ENCODE data around the gene CPN2.

The CPN2 gene, protein sequence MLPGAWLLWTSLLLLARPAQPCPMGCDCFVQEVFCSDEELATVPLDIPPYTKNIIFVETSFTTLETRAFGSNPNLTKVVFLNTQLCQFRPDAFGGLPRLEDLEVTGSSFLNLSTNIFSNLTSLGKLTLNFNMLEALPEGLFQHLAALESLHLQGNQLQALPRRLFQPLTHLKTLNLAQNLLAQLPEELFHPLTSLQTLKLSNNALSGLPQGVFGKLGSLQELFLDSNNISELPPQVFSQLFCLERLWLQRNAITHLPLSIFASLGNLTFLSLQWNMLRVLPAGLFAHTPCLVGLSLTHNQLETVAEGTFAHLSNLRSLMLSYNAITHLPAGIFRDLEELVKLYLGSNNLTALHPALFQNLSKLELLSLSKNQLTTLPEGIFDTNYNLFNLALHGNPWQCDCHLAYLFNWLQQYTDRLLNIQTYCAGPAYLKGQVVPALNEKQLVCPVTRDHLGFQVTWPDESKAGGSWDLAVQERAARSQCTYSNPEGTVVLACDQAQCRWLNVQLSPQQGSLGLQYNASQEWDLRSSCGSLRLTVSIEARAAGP

GRCh38 chr3:194351080-194351672 lies at the start of gene CPN2:
CPN2 (minus strand) TSS chr3:194351328; CDS start chr3:194342702, 8,626 bp downstream.
- DNase-seq = no peak

GRCh38 chr3:194399874-194400411 lies 48.8 kb upstream of the CPN2 start:
- DNase-seq = no peak

DNA sequence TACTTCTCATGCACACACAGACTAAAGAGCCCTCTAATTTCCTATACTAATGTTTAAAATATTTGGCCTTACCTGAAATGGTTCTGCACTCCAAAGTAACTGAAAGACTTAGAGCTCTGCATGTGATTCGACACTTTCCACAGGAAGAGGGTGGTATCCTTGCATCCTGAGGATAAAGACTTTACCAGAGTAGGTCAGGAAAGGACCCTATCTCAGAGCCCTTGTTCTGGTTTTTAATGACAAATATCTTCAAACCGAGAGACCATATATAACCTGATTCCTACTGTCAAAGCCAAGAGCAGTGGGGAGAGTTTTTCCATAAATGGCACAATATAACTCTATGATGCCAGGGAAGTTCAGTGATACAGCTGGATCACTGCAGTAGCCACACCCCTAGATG lies 48.0 kb upstream of the CPN2 start, which contains the start of gene GP5:
Gene GP5 (minus strand): TSS at position 101 of the 400 bp plus-strand sequence. CDS start 984 bp downstream, outside the sequence.
- DNase-seq = no peak

DNA sequence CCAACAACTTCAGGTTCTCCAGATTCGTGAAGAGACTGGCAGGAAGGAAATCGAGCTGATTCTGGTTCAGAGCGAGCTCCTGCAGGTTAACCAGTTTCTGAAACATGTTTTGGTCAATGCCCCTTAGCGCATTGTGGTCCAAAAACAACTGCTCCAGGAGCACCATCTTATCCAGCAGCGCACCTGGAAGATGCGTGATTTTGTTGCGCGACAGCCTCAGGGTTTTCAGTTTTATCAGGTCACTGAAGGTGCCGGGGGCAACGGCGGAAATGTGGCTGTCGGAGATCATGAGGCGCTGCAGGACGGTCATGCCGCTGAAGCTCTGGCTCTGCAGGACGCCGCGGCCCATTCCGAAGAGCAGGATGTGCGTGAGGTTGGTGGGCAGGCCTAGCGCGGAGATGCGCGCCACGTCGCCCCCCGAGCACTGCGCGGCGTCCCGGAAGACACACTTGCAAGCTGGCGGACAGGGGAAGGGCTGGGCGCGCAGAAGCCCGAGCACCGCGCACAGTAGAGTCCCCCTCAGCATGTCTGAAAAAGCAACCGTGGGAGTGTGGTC lies 46.7 kb upstream of the CPN2 start:
- peak; percentile 14 for DNase-seq

- peak; percentile 19 for DNase-seq
Measured at GRCh38 chr3:194396859-194397756, 46.0 kb upstream of the CPN2 start.

DNA sequence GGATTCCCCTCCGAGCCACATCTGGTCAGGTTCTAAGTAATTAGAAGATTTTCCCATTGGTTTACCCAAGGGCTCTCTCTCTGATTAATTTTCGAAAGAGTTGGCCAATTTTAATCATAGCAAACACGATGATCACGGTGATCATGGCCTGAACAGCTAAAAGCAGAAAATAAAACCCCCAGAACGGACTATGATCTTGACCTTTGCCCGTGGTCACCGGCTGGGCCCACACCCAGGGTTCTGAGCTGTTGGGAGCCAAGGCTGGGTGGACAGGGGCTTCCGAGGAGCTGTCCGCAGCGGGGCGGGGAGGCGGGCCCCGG lies 45.4 kb upstream of the CPN2 start:
- DNase-seq = no peak

GRCh38 chr3:194395778-194396538 lies 44.8 kb upstream of the CPN2 start:
- DNase-seq = peak; percentile 62

DNA sequence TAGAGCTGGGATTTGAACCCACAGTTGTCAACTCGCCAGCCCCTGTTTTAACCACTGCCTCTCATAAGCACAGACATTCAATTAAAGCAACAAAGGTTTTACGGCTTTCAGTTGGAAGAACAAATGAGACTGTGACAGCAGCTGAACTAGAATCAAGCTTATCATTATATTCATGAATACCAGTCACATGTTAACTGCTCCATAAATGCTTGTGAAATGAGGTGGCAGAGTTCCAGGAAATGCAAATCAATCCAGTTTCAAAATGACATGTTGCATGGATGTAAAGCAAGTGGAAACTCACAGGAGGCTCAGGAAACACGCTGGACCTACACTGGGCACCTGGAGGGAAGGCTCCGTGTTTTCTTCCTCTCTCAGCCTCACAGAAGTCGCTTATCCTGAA lies 44.1 kb upstream of the CPN2 start:
- DNase-seq = no peak

DNA sequence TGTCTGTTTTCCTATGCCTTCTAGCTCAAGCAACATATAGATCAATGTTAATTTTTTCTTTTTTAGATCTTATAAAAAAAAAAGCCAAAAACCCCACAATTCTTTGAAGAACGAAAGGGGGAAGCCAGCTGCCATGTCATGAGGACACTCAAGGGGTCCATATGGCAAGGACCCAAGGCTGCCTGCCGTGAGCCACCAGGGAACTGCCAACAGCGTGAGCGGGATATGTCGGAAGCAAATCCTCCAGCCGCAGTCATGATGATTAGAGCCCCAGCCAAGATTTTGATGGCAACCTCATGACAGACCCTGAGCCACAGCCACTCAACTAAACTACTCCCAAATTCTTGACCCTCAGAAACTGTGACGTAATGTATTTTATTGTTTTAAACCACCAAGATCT lies 41.4 kb upstream of the CPN2 start:
- DNase-seq = no peak

DNA sequence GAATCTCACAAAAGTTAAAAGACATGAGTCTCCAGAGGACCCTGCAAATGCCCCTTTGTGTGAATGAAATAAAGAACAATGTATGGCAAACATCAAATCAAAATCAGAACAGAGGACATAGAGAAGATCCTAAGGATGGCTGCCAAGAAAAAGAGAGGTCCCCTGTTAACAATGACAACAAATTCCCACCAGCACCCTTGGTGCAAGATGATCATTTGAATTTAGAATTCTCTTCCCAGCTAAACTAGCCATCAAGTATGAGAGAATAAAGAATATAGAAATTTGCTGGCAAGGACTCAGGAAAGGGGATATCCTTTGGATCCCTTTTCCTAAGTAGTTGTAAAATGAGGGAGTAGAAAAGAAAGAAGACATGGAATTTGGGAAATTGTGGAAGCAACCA lies 39.7 kb upstream of the CPN2 start:
- no peak for DNase-seq

DNA sequence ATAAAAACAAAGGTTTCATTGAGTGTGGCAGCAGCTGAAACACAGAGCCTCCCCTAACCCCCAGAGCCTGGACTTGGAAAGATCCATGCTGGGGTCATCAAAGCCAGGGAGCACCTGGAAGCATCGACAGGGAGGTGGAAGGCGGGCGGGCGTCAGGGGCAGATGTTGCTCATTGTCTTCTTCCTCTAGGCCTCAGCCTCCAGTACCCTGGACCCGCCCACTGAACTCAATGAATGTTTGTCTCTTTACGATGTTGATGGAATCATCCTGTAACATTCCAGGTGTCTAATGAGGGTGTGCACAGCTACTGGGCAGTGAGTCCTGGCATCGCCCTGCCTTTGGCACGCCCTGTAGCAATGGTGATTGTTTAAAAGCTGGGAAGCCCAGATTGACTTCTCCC lies 38.1 kb upstream of the CPN2 start:
- DNase-seq = no peak

- DNase-seq = no peak
Measured at GRCh38 chr3:194387926-194388418, 36.8 kb upstream of the CPN2 start.

DNA sequence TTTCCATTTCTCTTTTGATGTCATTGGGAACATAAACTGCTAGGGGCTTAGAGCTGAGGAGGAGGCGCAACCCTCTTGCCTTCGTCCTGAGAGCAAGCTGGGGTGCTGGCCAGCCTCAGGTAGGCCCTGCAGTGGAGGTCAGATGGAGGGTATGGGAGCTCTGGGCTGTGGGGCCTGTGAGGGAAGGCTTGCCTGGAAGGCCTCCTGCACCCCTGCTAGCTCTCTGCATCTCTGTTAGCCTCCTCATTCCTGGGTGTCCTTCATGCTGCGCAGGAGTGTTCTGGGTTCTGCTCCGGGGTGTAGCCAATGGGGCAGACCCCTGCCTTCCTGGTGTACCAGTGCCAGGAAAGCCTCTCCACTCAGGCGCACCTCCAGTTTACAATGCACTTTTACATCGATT lies 36.1 kb upstream of the CPN2 start:
- DNase-seq = no peak

DNA sequence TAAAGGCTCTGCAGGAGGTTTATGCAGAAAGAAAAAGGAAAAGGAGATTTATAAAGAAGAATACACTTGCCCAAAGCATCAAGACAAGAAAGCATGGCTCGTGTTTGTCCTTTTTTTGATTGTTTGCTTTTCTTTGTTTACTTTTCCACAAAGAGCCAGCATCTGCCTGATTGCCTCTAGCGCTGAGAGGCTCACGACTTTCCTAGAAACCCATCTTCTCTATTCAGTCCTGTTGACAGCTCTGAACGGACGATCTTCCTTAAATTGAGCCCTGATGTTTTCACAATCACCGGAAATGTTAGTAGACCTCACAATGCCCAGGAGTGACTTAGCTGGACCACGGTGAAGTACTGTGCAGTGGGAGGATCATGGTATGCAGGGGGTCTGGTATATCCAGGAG lies 35.5 kb upstream of the CPN2 start:
- DNase-seq = no peak

- DNase-seq = no peak
Measured at GRCh38 chr3:194386066-194386465, 34.9 kb upstream of the CPN2 start.

- DNase-seq = no peak
Measured at GRCh38 chr3:194384569-194385001, 33.5 kb upstream of the CPN2 start.

DNA sequence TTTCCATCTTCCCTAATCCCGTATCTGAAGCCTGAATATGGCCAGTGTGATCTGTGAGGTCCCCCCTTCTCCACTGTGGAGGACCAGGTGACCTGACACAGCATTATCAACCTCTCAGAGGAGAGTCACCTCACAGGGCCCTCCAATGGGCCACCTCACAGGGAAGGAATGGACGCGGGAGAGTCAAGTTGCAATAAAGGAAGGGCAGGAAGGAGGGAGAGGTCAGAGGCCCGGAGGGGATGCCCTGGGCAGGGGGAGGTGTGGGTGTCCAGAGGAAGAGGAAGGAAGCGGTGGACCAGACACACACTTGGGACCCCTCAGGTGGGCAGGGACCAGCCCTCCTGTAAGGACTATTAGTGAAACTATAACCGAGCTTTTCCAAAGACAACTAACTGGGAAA lies 33.0 kb upstream of the CPN2 start:
- no peak for DNase-seq

DNA sequence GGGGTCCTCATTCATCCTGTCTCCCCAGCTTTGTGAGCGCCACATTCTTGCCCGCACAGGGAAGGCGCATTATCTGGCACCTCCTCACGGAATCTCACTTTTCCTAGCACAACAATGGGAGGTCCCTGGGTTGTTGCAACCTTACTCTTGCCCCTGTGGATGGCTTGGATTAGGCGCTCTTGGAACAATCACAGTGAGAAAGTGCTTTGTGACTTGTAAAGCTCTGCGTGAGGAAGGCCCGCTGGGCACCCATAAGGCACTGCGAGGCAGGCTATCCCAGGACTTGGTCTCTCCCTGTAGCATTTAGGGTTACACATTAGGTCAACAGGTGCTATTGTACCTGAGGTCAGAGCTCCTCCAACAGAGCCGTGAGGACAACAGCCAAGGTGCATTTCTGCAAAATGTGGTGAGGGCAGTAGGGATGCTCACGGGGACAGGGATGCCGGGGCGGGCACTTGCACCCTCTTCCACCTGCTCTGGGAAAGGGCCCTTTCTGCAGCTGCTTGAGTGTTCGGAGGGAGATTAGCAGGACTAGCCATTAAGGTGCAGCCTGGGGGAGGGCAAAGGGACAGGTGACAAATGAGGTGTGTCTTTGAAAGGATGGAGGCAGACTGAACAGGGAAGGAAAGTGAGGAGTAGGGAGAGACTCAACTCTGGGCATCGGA lies 32.3 kb upstream of the CPN2 start:
- DNase-seq = no peak

- no peak for DNase-seq
Measured at GRCh38 chr3:194382892-194383223, 31.7 kb upstream of the CPN2 start.

GRCh38 chr3:194382196-194382891 lies 31.2 kb upstream of the CPN2 start:
- no peak for DNase-seq

GRCh38 chr3:194381460-194381875 lies 30.3 kb upstream of the CPN2 start:
- no peak for DNase-seq

All from CD4-positive, alpha-beta T cell treated with Interleukin-17A for 1 hour (primary cell).